CD4-positive, alpha-beta T cell treated with Interleukin-6 at 100 ng/mL for 8 hours (primary cell): Measurements from ENCODE around the gene SLC39A13.

Source experiments
- DNase-seq: peaks from one replicate; pipeline ENCODE4 v3.0.0-alpha.2; 2020; ENCODE audit warnings: mixed read lengths, low spot score

SLC39A13 gene

GRCh38 chr11:47453365-47453764, 45.0 kb downstream of the SLC39A13 start:
- no peak for DNase-seq

- DNase-seq = peak; percentile 69
Observed at GRCh38 chr11:47454258-47454671, 45.9 kb downstream of the SLC39A13 start.

GRCh38 chr11:47460571-47461235, 52.3 kb downstream of the SLC39A13 start:
- DNase-seq = no peak

- no peak for DNase-seq
Observed at GRCh38 chr11:47461876-47462275, 53.5 kb downstream of the SLC39A13 start.

- no peak for DNase-seq
Observed at GRCh38 chr11:47464483-47464882, 56.1 kb downstream of the SLC39A13 start.
